GM19240 (cell line): ENCODE measurements around the gene SPSB2.
A peak's percentile ranks its signal among the peaks of the same experiment; 100 is the strongest.
"Not testable (repeated sequence)": the region's sequence is repeated elsewhere in the genome, so short reads cannot be mapped to it uniquely, and the experiment has no call there.

Experiments used
- DNase-seq: peaks from one replicate; pipeline ENCODE4 v3.0.0; 2011; ENCODE audit warnings: low spot score; ENCODE audit not compliant: insufficient read length

SPSB2 gene

GRCh38 chr12:6873094-6874014 is at the start of gene SPSB2:
Gene SPSB2, minus strand, starts transcription at chr12:6873303. Its CDS starts 402 bp downstream, at chr12:6872901.
- peak; percentile 90 for DNase-seq

GRCh38 chr12:6921996-6922946 is 49.2 kb upstream of the SPSB2 start:
- DNase-seq, result no peak

- DNase-seq, result no peak
These were observed 48.4 kb upstream of the SPSB2 start for GRCh38 chr12:6921539-6921938.

GRCh38 chr12:6919588-6919987 is 46.5 kb upstream of the SPSB2 start:
- DNase-seq, result no peak

GRCh38 chr12:6917491-6918231 is 44.6 kb upstream of the SPSB2 start:
- DNase-seq, result no peak

GRCh38 chr12:6916426-6917200 is 43.5 kb upstream of the SPSB2 start:
- DNase-seq, result no peak

GRCh38 chr12:6915789-6916285 is 42.7 kb upstream of the SPSB2 start:
- no peak for DNase-seq

GRCh38 chr12:6914947-6915788 is 42.1 kb upstream of the SPSB2 start:
- DNase-seq, result no peak

GRCh38 chr12:6914246-6914946 is 41.3 kb upstream of the SPSB2 start, which contains the start of gene ENO2:
Gene ENO2, plus strand, starts transcription at chr12:6914580. Its CDS starts 1,253 bp downstream, at chr12:6915833.
- no peak for DNase-seq

- DNase-seq, result no peak
These were observed 39.2 kb upstream of the SPSB2 start for GRCh38 chr12:6912164-6912935.

- no peak for DNase-seq
These were observed 36.5 kb upstream of the SPSB2 start for GRCh38 chr12:6909421-6910145.

- not testable (repeated sequence) for DNase-seq
These were observed 35.0 kb upstream of the SPSB2 start for GRCh38 chr12:6908141-6908540.

GRCh38 chr12:6905414-6906040 is 32.4 kb upstream of the SPSB2 start:
- DNase-seq, result no peak

GRCh38 chr12:6904280-6905276 is 31.5 kb upstream of the SPSB2 start, which contains the start of gene LRRC23:
Gene LRRC23, plus strand, starts transcription at chr12:6904822. Its CDS starts 812 bp downstream, at chr12:6905634.
- DNase-seq, result peak; percentile 96

- DNase-seq, result no peak
These were observed 30.6 kb upstream of the SPSB2 start for GRCh38 chr12:6903722-6904121.
